CD4-positive, alpha-beta T cell treated with Interleukin-1 beta for 1 hour (primary cell): ENCODE data around the gene MVB12B.

Experiments
- DNase-seq, 2 donors: peaks; one replicate each; pipeline ENCODE4 v3.0.0-alpha.2; 2020 to 2022

The MVB12B gene

GRCh38 chr9:126365780-126366179, 39.2 kb downstream of the MVB12B start:
- no peak for DNase-seq

DNA sequence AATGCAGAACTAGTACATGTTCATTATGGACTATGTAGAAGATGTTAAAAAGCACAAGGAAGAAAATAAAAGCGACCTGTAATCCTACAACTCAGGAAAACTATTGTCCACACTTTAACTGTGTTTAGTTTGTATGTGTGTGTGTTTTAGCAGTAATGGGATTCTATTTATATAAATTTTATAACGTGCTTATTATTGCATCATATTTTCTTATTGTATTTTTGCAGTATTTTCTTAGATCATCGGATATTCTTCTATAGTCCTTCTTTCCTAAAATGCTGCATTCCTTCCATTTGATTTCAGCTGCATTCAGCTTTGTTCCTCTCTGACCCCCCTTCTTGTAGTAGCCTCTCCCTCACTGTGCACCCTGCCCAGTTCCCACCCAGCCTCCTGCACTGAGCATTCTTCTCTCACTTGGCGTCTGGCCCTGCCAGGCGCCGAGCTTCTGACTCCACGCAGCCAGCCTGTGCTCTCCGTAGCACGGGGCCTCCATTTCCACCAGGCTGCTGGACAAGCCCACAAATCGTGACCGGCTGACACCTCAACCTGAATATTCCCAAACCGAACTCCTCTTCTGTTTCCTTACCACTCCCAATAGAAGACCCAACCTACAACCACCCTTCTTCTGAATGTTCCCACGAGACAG, 39.9 kb downstream of the MVB12B start:
- DNase-seq = no peak

DNA sequence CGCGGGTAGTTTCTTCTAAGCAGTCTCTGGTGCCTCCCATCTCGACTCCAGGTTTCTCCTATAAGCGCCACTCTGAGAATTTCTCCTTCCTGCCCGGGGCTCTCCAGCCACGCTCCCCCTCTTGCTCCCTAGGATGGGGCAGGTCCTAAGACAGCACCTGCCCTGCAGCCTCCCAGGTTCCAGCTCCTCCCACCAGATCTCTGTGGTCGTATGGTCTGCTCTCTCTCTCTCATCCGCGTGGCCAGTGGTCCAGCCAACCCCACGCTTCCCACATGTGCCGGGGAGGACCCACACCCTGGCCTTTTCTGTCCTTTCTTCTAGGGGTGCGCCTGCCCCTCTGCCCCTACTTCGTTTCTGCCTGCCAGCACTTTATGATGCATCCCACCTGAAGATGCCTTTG, 40.5 kb downstream of the MVB12B start:
- DNase-seq = no peak

GRCh38 chr9:126367616-126368015, 41.0 kb downstream of the MVB12B start:
- DNase-seq = no peak

DNA sequence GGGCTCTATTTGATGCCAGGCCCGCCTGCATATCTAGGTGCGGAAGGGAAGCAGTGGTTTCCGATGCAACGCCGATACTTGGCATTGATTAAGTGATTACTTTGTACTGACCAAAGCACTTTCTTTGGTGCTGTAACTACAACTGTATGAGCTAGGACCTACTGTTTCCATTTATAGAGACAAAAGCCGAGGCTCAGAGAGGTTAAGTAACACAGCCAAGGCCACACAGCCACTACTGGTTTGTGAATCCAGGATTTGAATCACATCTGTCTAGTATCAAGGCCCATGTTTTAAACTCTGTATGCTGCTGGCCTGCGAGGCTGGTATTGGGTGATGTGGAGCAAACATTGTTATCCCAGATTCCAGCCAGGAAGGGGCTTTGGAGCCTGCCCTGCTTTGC, 41.4 kb downstream of the MVB12B start:
- no peak for DNase-seq

DNA sequence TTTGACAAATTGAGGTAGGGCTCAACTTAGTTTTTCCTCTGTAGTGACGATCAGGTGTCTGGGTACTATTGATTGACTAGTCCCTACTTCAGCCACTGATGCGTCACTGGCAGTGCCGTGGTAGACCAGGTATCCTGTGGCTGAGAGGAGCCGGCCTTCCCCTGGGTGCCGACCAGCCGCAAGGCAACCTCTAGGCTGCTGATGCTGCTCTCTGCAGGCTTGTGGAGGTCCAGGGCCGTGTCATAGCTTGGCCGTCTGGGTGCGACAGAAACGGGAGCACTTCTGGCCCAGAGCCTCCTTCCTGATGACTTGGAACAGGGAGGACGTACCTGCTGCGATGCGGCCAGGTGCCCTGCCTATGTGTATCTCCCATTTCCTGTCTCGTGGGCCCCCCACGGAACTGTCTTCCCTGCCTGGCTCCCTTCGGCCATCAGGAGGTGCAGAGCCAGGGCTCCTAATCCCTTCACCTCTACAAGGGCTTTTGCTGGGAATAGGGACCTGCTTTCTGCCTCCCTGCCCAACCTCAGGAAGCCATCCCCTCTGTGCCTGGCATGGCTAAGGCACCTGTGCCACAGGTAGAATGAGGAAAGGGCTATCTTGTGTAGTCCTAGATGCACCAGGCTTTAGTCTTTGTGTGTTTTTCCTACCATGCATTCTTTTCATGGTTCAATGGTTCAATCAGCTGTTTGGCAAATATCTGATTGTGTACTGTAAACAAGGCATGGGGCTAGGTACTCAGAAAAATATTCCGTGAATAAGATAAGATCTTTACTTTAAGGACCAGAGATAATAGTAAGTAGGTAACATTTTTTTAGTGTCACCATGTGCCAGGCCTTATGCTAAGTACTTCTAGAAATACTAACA, 44.6 kb downstream of the MVB12B start:
- no peak for DNase-seq

DNA sequence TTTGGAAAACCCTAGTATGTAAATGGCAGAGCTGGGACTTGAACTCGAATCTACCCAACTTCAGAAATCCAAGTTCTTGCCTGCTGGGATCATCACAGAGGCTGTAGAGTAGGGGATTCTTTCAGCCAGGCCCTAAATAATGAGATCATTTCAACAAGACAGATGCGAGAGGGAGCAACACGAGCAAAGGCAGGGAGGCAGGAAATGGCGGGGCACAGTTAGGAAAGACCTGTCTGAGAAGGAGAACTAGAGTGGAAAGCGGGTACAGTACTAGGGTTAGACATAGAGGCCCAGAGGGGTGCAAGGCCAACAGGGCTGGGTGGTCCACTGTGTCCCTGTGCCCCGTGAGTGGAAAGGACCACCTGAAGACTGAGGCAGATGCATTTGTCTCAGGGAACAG, 46.1 kb downstream of the MVB12B start:
- DNase-seq = no peak

GRCh38 chr9:126373241-126373640, 46.6 kb downstream of the MVB12B start:
- DNase-seq = no peak

- DNase-seq = no peak
These were observed 47.7 kb downstream of the MVB12B start for GRCh38 chr9:126374366-126374781.

DNA sequence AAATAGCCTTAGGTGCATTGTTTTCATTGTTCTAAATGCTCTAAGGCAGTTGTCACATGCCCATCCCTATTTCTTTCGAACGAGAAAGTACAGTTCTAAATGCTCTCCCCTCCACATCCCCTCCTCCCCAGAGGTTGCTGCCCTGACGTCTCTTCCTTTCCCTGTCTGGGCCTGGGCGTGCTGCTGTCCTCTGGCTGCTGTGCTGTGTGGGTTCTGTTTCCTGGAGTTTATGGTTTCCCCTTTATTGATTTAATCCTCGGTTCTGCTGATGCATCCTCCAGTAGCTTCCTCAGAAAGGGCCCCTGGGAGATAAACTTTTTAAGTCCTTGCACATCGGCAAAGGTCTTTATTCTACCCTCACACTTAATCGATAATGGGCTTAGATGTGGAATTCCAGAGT, 48.8 kb downstream of the MVB12B start:
- no peak for DNase-seq

DNA sequence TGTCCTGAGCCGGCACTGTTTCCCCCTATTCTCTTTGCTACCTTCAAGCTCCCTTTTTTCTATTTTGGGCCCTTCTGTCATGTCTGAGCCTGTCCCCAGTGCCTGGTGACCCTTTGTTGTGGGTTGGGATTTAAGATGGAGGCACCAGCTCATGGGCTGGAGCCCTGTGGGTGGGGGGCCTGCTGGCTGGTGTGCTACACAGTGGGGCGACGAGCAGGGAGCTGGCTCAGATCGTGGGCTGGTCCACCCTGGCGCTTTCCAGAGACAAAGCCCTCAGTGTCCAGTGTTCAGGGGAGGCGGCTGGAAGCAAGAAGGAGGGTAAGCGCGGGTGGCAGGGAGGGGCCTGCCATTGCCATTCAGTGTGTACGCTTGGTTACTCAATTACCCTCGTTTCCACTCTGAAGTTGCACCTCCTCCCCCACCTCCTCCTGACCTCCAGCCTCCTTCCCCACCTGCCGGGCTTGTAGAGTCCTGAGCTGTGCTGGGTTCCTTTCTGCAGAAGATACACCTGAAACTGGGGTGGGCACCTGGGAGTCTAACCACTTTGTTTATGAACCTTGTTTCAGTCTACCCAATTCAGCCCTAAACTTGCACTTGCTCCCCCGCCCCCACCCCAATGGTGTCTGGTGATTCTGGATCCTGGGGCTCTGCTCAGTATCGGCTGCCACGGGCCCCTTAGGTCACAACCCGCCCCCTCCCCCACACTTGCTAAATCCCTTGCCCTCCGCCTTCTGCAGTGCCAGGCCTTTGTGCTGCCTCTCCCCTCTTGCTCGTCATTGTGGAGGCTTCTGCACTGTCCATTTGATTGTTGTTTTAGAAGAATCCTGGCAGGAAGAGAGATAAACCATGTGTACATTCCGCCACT, 49.9 kb downstream of the MVB12B start:
- no peak for DNase-seq

- no peak for DNase-seq
These were observed 50.5 kb downstream of the MVB12B start for GRCh38 chr9:126377176-126377509.

DNA sequence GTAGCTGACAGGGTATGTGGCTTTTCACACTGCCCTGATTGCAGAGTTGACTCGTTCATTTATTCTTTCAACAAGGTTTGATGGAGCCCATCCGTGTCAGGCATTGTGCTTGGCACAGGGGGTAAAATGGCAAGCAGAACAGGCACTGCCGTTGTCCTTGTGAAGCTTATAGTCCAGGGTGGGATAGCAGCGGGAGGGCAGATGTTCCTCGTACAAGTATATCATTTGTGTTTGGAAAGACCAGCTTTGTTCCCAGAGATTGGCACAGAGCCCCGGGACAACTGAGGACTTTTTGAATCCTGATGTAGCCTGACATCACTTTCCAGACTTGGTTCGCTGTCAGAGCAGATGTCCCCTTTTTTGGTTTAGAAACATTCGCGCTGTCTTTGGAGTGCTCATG, 50.9 kb downstream of the MVB12B start:
- DNase-seq = no peak

DNA sequence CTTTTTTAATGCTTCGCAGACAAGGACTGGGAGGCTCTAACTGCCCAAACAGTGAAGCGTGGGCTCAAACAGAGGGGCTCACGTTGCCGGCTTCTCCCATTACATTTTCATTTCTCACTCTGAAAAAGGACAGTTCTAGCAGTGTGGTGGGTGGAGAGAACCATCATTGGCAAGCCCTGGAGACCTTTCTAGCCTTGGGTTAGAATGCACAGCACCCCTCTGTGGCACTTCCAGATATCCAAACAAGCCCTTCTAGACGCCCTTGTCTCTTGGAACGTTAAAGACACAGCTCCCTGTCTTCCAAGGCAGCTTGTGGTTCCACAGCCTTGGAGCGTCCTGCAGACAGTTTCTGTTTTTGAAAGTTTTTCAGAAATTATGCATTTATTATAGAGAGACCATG, 52.1 kb downstream of the MVB12B start:
- no peak for DNase-seq

DNA sequence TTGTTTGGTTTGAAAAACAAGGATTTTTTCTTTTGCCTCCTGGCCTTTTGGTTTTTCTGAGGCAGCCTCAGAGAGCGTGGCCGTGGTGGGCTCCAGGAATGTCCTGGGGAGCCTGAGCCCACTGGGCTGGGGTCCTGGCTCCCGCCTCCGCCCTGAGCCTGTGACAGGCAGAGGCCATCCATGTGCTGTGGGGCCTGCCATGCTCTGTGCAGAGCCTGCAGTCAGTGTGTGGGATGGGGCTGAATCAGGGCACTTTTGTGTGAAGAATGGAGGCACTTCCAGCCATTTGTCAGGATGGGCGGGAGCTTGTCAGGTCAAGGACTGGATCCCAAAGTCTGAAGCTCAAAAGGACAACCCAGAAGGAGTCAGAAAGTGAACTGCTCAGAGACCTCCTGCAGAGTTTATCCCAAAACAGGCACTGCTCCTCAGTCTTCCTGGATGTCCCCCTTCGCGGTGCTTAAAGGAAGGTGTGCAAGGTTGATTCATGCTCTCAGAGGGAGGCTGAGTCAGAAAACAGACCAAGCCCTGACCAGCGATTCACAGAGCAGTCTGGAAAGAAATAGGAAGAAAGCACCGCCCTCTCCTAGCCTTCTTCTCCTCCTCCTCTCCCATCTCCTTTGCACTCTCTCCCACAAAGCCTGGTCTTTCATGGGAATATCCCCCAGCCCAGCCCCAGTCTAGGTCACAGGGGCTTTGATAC, 53.2 kb downstream of the MVB12B start:
- DNase-seq = no peak

- DNase-seq = no peak
These were observed 53.8 kb downstream of the MVB12B start for GRCh38 chr9:126380447-126380846.

- DNase-seq = no peak
These were observed 54.6 kb downstream of the MVB12B start for GRCh38 chr9:126381195-126381594.

DNA sequence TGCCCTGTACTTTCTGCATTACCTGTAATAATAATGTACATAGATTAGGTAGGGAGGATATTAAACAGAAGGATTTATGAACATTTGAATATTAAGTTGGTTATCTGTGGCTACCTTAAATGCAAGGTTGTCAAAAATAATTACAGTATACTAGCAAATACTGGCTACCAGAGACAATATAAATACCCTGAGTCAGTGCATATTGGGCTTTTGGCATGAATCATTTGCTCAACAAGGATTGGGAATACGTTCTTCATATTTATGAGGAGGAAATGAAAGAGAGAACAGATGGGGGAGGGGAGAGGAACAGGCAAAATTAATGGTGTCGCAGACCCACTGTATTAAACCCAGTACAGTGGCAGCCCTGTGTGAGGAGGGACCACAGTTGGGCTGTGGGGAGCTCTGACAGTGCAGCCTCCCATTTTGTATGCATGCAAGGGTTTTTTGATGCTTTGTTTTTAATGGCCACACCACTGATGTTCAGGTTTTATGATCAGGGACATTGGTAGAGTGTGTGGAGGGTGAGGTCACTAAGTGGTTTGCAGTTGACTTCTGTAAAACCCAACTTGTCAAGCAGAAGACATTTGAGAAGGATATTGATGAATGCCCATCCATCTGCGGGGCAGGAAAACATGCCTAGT, 56.9 kb downstream of the MVB12B start:
- DNase-seq = no peak

DNA sequence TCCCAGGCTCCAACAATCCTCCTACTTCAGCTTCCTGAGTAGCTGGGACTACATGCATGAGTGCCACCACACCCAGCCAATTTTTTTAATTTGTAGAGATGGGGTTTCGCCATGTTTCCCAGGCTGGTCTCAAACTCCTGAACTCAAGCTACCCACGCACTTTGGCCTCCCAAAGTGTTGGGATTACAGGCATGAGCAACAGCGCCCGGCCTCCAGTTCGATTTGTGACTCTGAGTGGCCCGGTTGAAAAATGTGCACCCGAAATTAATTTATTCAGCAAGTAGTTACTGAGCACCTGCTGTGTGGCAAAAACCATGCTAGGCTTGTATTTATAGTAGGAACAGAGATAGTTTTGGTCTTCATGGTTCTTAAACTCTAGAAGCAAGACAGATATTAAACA, 58.3 kb downstream of the MVB12B start:
- no peak for DNase-seq

DNA sequence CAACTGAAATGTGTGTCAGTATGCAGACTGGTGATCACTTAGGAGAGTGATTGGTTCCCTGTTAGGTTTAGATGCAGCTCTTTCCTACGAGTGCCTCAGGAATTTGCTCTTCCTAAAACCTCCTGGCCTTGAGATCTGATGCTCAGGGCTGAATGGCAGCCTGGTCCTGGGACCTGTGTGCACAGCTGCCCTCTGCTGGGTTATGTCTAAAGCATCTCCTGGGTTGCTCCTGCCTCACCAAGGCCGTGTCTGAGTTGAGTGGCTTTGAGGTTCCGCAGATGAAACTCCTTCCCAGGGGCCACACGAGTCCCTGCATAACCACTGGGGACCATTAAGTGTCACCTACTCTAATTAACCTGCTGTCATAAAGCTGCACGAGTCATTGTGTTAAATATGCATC, 59.5 kb downstream of the MVB12B start:
- DNase-seq = no peak

- no peak for DNase-seq
These were observed 60.1 kb downstream of the MVB12B start for GRCh38 chr9:126386776-126387175.

DNA sequence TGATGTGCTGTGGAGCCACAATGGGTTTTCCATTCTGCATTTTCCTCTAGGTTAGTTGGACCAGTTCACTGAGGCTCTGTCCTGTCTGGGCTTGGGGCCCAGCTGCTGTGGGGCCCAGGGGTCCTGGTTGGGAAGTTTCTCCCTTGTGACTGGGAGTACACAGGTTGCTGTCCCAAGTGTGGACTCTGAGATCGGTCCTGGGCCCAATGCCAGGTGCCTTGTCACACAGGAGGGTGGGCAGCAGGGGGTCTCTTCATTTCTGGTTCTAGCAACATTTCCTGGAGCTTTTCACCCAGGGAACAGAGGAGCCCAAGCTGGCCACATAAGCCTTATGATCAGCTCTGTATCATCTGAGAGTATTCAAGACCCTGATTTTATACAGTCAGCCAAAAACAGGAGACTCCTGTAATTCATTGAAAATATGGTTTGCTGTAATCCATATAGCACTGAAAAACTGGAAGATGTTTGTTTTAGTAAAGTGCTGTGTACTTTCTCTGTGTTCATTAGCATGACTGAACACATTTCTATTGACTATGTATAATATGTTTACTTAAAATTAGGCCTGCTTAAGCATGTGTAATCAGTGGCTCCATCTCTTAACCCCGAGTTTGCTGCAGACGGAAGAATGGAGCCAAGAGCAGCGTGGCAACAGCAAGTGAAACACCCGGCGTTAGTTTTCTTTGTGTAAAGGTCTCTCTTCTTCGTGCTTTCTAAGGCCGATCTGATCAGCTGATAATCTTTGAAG, 62.5 kb downstream of the MVB12B start:
- DNase-seq = no peak
